Colonic mucosa (tissue), 4 donors: ENCODE measurements around the gene RFC3. TPM values are rescaled to one million over a fixed set of nuclear protein-coding genes. Genes with fewer than 3 reads are reported as not detected.

Experiments used
- DNase-seq: peaks from one replicate; pipeline ENCODE4 v3.0.0-alpha.2; 2020
- H3K27ac ChIP-seq: fragments of 200-600 bp; one replicate; pipeline ENCODE4 v1.8.0; 2021
- H3K27me3 ChIP-seq: fragments of 200-600 bp; one replicate; pipeline ENCODE4 v1.8.0; 2021
- H3K36me3 ChIP-seq: fragments of 200-600 bp; one replicate; pipeline ENCODE4 v1.8.0; 2021
- H3K4me1 ChIP-seq: fragments of 200-600 bp; one replicate; pipeline ENCODE4 v1.8.0; 2021; ENCODE audit warnings: mild to moderate bottlenecking
- H3K4me3 ChIP-seq: fragments of 200-600 bp; one replicate; pipeline ENCODE4 v1.8.0; 2021
- H3K9ac ChIP-seq, 2 donors: one replicate each; pipeline ENCODE4 v1.7.0; 2013; ENCODE audit warnings: control low read depth in 2 of 2, low read depth in 2 of 2, low read length in 2 of 2
- H3K9me3 ChIP-seq: fragments of 200-600 bp; one replicate; pipeline ENCODE4 v1.8.0; 2021
- CTCF ChIP-seq: fragments of 200-600 bp; IDR thresholded peaks from one replicate; pipeline ENCODE4 v1.8.0; 2022; ENCODE audit warnings: antibody characterized with exemption, mild to moderate bottlenecking
- intact Hi-C: fragments of 100-400 bp; cut with DNase I; formaldehyde crosslinking; loops from one replicate; pipeline ENCODE4 v1.14.1; 2022
- total RNA-seq, 2 donors: library from RNA; stranded (reverse); fragmentation: NEBNext Ultra II Directional in 1 of 2; extraction: Animal tissue kit (Norgen Biotek cat#: 25700) in 1 of 2; gene quantifications; one replicate each; pipeline ENCODE4 v1.2.1, GENCODE V29; 2021
- donor health status: healthy.
- donor health status: DM: no; HTN: no; CAD: no.
- donor health status: DM: no; HTN: no; CAD: no.

RFC3 gene
- total RNA-seq, 2 donors from 2014 or later, result 5.9 to 21.6 TPM

DNA sequence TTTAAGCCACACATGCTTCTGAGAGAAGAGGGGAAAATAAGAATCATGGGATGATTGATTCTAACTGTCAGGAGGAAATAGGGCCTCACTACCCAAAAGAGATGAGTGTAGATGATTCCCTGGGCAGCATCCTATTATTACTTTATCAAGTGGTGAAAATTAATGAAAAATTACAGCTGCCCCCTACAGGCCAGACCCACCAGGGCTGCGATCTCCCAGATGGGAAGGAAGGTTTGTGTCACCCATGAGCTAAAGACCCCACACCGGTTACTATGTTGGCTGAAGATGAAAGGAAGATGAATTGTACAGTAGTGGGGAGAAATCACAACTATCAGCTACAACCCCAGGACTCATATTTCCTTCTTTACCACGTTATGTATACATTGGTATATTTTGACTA is 49.5 kb downstream of the RFC3 start:
- Histone ChIP-seq H3K4me1 (no peaks in the 10 kb centered on the region), H3K9me3 (no peaks in the 10 kb centered on the region), H3K27ac (no peak overlapping the region), H3K36me3 (no peaks in the 10 kb centered on the region), H3K9ac (no peak overlapping the region), H3K4me3 (no peak overlapping the region), H3K27me3 (no peaks in the 10 kb centered on the region)
- intact Hi-C loops, result no loop called here
- no peak for TF ChIP-seq CTCF
- DNase-seq, result no peak

GRCh38 chr13:33868343-33868994 is 50.5 kb downstream of the RFC3 start:
- Histone ChIP-seq H3K27me3 (no peaks in the 10 kb centered on the region), H3K9me3 (no peaks in the 10 kb centered on the region), H3K36me3 (no peaks in the 10 kb centered on the region), H3K4me1 (no peaks in the 10 kb centered on the region), H3K9ac (no peak overlapping the region), H3K27ac (no peak overlapping the region), H3K4me3 (no peak overlapping the region)
- intact Hi-C loops, result no loop called here
- no peak for TF ChIP-seq CTCF
- no peak for DNase-seq

DNA sequence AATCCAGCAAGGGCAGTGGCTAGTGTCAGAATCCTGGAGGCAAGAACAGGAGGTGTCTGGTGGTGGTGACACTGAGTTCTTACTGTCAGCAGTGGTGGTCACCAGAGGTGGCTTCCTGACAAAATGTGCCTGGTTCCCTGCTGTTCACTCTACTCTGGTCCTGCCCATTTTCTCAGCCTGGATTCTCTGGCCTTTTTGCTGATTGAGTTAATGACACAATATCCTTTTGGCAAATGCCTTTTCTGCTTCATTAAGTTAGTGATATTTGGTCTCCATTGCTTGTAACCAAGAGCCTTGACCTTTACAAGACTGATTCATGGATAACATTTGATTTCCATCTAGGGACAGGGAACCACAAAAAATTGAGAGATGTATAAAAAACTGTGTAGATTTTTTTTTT is 51.1 kb downstream of the RFC3 start:
- TF ChIP-seq CTCF, result no peak
- intact Hi-C loops, result no loop called here
- no peak overlapping the region for H3K27ac ChIP-seq

DNA sequence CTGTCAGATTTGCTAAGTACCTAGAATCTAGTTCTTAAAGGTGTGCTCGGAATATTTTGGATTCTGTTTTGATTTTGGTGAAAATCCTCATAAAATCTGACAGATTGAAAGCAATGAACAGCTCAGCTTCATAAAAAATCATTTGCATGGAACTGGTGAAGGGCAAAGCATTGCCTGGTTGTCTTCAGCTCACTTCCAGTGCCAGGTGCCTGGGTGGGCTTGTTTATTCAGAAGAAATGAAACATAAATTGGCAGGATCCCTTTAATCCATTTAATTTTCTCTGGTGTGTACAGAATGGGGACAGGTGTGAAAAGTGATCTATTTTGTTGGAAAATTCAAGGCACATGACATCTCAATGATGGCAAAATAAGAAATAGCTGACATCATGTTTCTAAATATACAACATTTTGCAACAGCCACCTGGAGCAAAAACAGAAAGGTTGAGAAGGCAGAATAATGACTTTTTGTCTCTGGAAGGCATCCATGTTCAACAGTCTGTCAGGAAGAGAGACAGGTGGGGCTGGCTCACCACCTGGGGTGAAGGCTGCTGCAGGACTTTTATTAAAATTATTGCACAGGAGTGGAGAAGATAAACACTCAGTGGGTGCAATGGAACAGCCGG is 52.2 kb downstream of the RFC3 start:
- Histone ChIP-seq H3K4me3 (no peak overlapping the region), H3K9me3 (no peaks in the 10 kb centered on the region), H3K27me3 (no peaks in the 10 kb centered on the region), H3K36me3 (no peaks in the 10 kb centered on the region), H3K27ac (no peak overlapping the region), H3K4me1 (no peaks in the 10 kb centered on the region), H3K9ac (no peak overlapping the region)
- no peak for DNase-seq
- intact Hi-C loops, result no loop called here
- no peak for TF ChIP-seq CTCF

More for the DNA sequence above, 51.1 kb downstream of the RFC3 start:
- no peak overlapping the region for H3K9ac ChIP-seq
- no peaks in the 10 kb centered on the region for H3K27me3 ChIP-seq
- H3K9me3 ChIP-seq, result no peaks in the 10 kb centered on the region
- no peaks in the 10 kb centered on the region for H3K4me1 ChIP-seq
- no peak overlapping the region for H3K4me3 ChIP-seq
- no peak for DNase-seq
- no peaks in the 10 kb centered on the region for H3K36me3 ChIP-seq

DNA sequence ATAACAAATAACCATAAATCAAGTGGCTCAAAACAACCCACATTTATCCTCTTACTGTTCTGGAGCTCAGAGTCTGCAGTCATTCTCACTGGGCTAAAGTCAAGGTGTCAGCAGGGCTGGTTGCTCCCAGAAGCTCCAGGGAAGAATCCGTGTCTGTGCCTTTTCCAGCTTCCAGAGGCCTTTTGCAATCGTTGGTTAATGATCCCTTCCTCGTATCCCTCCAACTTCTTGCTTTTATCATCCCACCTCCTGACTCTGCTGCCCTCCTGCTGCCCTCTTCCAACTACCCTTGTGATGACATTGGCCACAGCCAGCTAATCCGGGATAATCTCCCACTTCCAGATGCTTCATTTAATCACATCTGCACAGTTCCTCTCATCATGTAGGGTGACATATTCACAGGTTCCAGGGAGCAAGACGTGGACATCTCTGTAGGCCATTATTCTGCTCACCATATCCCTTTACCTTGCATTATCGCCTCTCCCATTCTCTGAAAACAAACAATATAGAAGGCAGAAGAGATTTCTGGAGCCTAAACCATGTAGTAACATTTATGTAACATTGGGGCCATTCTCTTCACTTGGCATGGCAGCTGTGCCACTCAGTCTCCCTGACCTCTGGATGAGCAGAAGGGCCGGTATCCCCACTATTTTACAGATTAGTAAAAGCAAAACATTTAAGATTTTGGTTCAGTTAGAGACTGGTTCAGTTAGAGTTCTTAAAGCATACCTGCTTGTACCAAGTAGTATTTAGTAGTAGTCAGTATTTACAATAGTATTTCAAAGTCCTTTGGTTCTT is 53.5 kb downstream of the RFC3 start:
- intact Hi-C loops, result no loop called here
- no peaks in the 10 kb centered on the region for H3K36me3 ChIP-seq
- TF ChIP-seq CTCF, result no peak

More for the DNA sequence above, 53.5 kb downstream of the RFC3 start:
- DNase-seq, result no peak
- Histone ChIP-seq H3K27ac (no peak overlapping the region), H3K4me3 (no peak overlapping the region), H3K9me3 (no peaks in the 10 kb centered on the region), H3K9ac (no peak overlapping the region), H3K27me3 (no peaks in the 10 kb centered on the region), H3K4me1 (no peaks in the 10 kb centered on the region)
